HCEC 1CT (cell line): Measurements from ENCODE around the gene KCNMA1.
A peak's percentile ranks its signal among the peaks of the same experiment; 100 is the strongest.

Experiments used
- DNase-seq: peaks from one replicate; pipeline ENCODE4 v3.0.0-alpha.2; 2017

Gene KCNMA1

GRCh38 chr10:77386365-77386764 lies 251.2 kb downstream of the KCNMA1 start:
- no peak for DNase-seq

GRCh38 chr10:77385315-77385714 lies 252.3 kb downstream of the KCNMA1 start:
- DNase-seq, result no peak

- DNase-seq, result no peak
Measured at GRCh38 chr10:77383861-77384553, 253.6 kb downstream of the KCNMA1 start.

- no peak for DNase-seq
Measured at GRCh38 chr10:77381750-77382149, 255.9 kb downstream of the KCNMA1 start.

GRCh38 chr10:77380723-77381122 lies 256.9 kb downstream of the KCNMA1 start:
- DNase-seq, result no peak

GRCh38 chr10:77380191-77380590 lies 257.4 kb downstream of the KCNMA1 start:
- DNase-seq, result no peak

- DNase-seq, result no peak
Measured at GRCh38 chr10:77378366-77379349, 258.9 kb downstream of the KCNMA1 start.

GRCh38 chr10:77377678-77378352 lies 259.8 kb downstream of the KCNMA1 start:
- no peak for DNase-seq

GRCh38 chr10:77377034-77377433 lies 260.6 kb downstream of the KCNMA1 start:
- DNase-seq, result no peak

- no peak for DNase-seq
Measured at GRCh38 chr10:77374189-77374656, 263.4 kb downstream of the KCNMA1 start.

GRCh38 chr10:77371848-77372799 lies 265.5 kb downstream of the KCNMA1 start:
- DNase-seq, result no peak

- DNase-seq, result no peak
Measured at GRCh38 chr10:77371421-77371820, 266.2 kb downstream of the KCNMA1 start.

- DNase-seq, result no peak
Measured at GRCh38 chr10:77368006-77368405, 269.6 kb downstream of the KCNMA1 start.

- DNase-seq, result no peak
Measured at GRCh38 chr10:77363210-77363609, 274.4 kb downstream of the KCNMA1 start.

GRCh38 chr10:77361831-77362230 lies 275.8 kb downstream of the KCNMA1 start:
- DNase-seq, result no peak

- no peak for DNase-seq
Measured at GRCh38 chr10:77361426-77361825, 276.2 kb downstream of the KCNMA1 start.

- peak; percentile 3 for DNase-seq
Measured at GRCh38 chr10:77360835-77361234, 276.8 kb downstream of the KCNMA1 start.

GRCh38 chr10:77359950-77360520 lies 277.6 kb downstream of the KCNMA1 start:
- DNase-seq, result no peak

GRCh38 chr10:77359287-77359691 lies 278.3 kb downstream of the KCNMA1 start:
- DNase-seq, result no peak

GRCh38 chr10:77358656-77359055 lies 279.0 kb downstream of the KCNMA1 start:
- no peak for DNase-seq

GRCh38 chr10:77357611-77358310 lies 279.8 kb downstream of the KCNMA1 start:
- peak; percentile 77 for DNase-seq
